ENCODE data around the gene VSIG1. TPM values are rescaled to one million over a fixed set of nuclear protein-coding genes. Genes with fewer than 3 reads are reported as not detected.

VSIG1 gene
- total RNA-seq, 2 experiments from 2014 or later, result 9.9 to 13.4 TPM

GRCh38 chrX:108126661-108127060, 81.8 kb downstream of the VSIG1 start:
- POLR2A ChIA-PET, result no interaction called here

GRCh38 chrX:108127152-108127551, 82.3 kb downstream of the VSIG1 start:
- no peaks in the 10 kb centered on the region for H3K9me3 Mint-ChIP-seq
- H3K27ac Mint-ChIP-seq, result no peak overlapping the region
- ChIA-PET CTCF (interaction anchor here (0.7 kb wide), 1 partner anchor 8 kb away, joined by 3 read pairs; no protein-coding TSS in a partner anchor), POLR2A (no interaction called here)
- peaks cover 14% of the 10 kb centered on the region for H3K36me3 Mint-ChIP-seq (ENCODE audit: low read depth)
- H3K4me1 Mint-ChIP-seq, result no peaks in the 10 kb centered on the region
- no peak for DNase-seq
- no peaks in the 10 kb centered on the region for H3K27me3 Mint-ChIP-seq
- no peak overlapping the region for H3K4me3 Mint-ChIP-seq

More at GRCh38 chrX:108126661-108127060, 81.8 kb downstream of the VSIG1 start:
- Mint-ChIP-seq H3K27ac (no peak overlapping the region), H3K27me3 (no peaks in the 10 kb centered on the region), H3K4me3 (no peak overlapping the region), H3K4me1 (no peaks in the 10 kb centered on the region), H3K9me3 (no peaks in the 10 kb centered on the region), H3K36me3 (ENCODE audit: low read depth) (peaks cover 12% of the 10 kb centered on the region)
- CTCF ChIA-PET, result no interaction called here
- DNase-seq, result no peak

Other genes with a start within 250 kb of the VSIG1 start
- gene MID2, start 219.2 kb upstream of the VSIG1 start, total RNA-seq, result 1 to 10 TPM; 3.6 to 3.8 TPM
- not detected for gene TEX13B, start 62.7 kb upstream of the VSIG1 start, total RNA-seq
- 10 to 100 TPM; 32.9 to 33.7 TPM for gene PSMD10, start 46.5 kb downstream of the VSIG1 start, total RNA-seq
- gene ATG4A, start 46.7 kb downstream of the VSIG1 start, total RNA-seq, result 10 to 100 TPM; 11.1 to 12.0 TPM

Data from activated CD4-positive, alpha-beta T cell treated with anti-CD3 and anti-CD28 coated beads, Interleukin-2, amount 10 ng/mL, durations not matched to agents 7 days and 5 days (primary cell).